HCT116 (cell line): Measurements from ENCODE around the gene GMEB2. TPM values are rescaled to one million over a fixed set of nuclear protein-coding genes. Genes with fewer than 3 reads are reported as not detected.
"Not testable (repeated sequence)": the region's sequence is repeated elsewhere in the genome, so short reads cannot be mapped to it uniquely, and the experiment has no call there.

Source experiments
- ATAC-seq: fragments of 200-7000 bp; cut with Tn5 transposase; 2 replicates; pipeline ENCODE4 v1.9.1; 2020; ENCODE audit warnings: mild to moderate bottlenecking, moderate library complexity
- BruUV-seq: library from RNA; stranded (reverse); fragments of 400-500 nt; replicated peaks from 2 replicates; lab custom pipeline; 2021; lab: Mats Ljungman, UMichigan
- CTCF ChIA-PET: fragments of 300-600 bp; sonication (Branson Sonifier 250); formaldehyde crosslinking; loops from one replicate; lab custom pipeline; 2021; ENCODE audit warnings: antibody characterized with exemption; lab: Charles Lee
- POLR2A ChIA-PET: fragments of 300-600, 350-600 bp; sonication (Branson Sonifier 250); formaldehyde crosslinking; loops from one replicate; lab custom pipeline; 2021; ENCODE audit warnings: antibody characterized with exemption; lab: Charles Lee
- RAD21 ChIA-PET, 2 experiments: fragments of 300-600 bp; sonication (Branson Sonifier 250); formaldehyde crosslinking; loops; one replicate each; lab custom pipeline; 2023; ENCODE audit warnings: low total read pairs in 2 of 2; ENCODE audit not compliant: uncharacterized antibody in 2 of 2, unreplicated experiment in 2 of 2, low non-redundant PET in 1 of 2; lab: Charles Lee
- DNase-seq: peaks from one replicate; pipeline ENCODE4 v3.0.0-alpha.2; 2010; ENCODE audit warnings: low read depth, low spot score
- H2AFZ ChIP-seq: fragments of 200-600 bp; shearing (Covaris generic), sonication (generic); 2 replicates; pipeline ENCODE4 v1.6.1; 2017; ENCODE audit warnings: low read depth, mixed run types, mixed read lengths, antibody characterized with exemption, low read length; ENCODE audit not compliant: poor library complexity, severe bottlenecking
- H3K27ac ChIP-seq: 2 replicates; pipeline ENCODE4 v1.5.1; 2012; ENCODE audit warnings: low read depth, low read length
- H3K27me3 ChIP-seq: fragments of 200-600 bp; sonication (generic); 2 replicates; pipeline ENCODE4 v1.6.1; 2016; ENCODE audit warnings: mixed run types, low read length, mixed read lengths; ENCODE audit not compliant: insufficient read depth
- H3K36me3 ChIP-seq, 2 experiments: fragments of 200-500 bp in 1 of 2; fragments of 200-600 bp in 1 of 2; sonication (Bioruptor generic) in 1 of 2; sonication (generic) in 1 of 2; 2 replicates each; pipeline versions ENCODE4 v1.5.1 to v1.6.1; 2014 to 2016; ENCODE audit warnings: low read length in 2 of 2, inconsistent platforms in 1 of 2, mixed read lengths in 1 of 2, mixed run types in 1 of 2; ENCODE audit not compliant: insufficient read depth in 2 of 2, control insufficient read depth in 1 of 2
- H3K4me1 ChIP-seq, 2 experiments: fragments of 200-600 bp in 1 of 2; sonication (generic) in 1 of 2; 2 replicates each; pipeline versions ENCODE4 v1.5.1 to v1.6.1; 2012 to 2017; ENCODE audit warnings: low read length in 2 of 2, inconsistent platforms in 1 of 2, mild to moderate bottlenecking in 1 of 2, mixed read lengths in 1 of 2, mixed run types in 1 of 2, moderate library complexity in 1 of 2; ENCODE audit not compliant: insufficient read depth in 2 of 2, control insufficient read depth in 1 of 2
- H3K4me2 ChIP-seq: fragments of 200-600 bp; sonication (generic); 2 replicates; pipeline ENCODE4 v1.6.1; 2017; ENCODE audit warnings: mixed run types, low read length, mixed read lengths
- H3K4me3 ChIP-seq, 2 experiments: fragments of 200-600 bp in 1 of 2; sonication (generic) in 1 of 2; replicated peaks in 1 of 2; 2 replicates each; pipeline ENCODE4 v1.5.1; 2011 to 2016; ENCODE audit warnings: low read length in 2 of 2, control low read depth in 1 of 2, low read depth in 1 of 2, mild to moderate bottlenecking in 1 of 2, mixed read lengths in 1 of 2, mixed run types in 1 of 2
- H3K79me2 ChIP-seq: fragments of 200-600 bp; sonication (generic); 2 replicates; pipeline ENCODE4 v1.6.1; 2017; ENCODE audit warnings: mild to moderate bottlenecking, mixed run types, low read length, moderate library complexity, mixed read lengths; ENCODE audit not compliant: insufficient read depth
- H3K9ac ChIP-seq: fragments of 200-600 bp; sonication (generic); 2 replicates; pipeline ENCODE4 v1.6.1; 2016; ENCODE audit warnings: low read length, mixed read lengths
- H3K9me2 ChIP-seq: fragments of 200-600 bp; sonication (generic), shearing (Covaris generic); 2 replicates; pipeline ENCODE4 v1.6.1; 2017; ENCODE audit warnings: mixed run types, mild to moderate bottlenecking, moderate library complexity; ENCODE audit not compliant: insufficient read depth
- H3K9me3 ChIP-seq, 2 experiments: fragments of 200-500 bp in 1 of 2; fragments of 200-600 bp in 1 of 2; sonication (Bioruptor generic) in 1 of 2; sonication (generic) in 1 of 2; 2 replicates each; pipeline ENCODE4 v1.6.1; 2014 to 2017; ENCODE audit warnings: low read length in 2 of 2, mixed read lengths in 2 of 2, inconsistent platforms in 1 of 2, low read depth in 1 of 2, mild to moderate bottlenecking in 1 of 2, mixed run types in 1 of 2, moderate library complexity in 1 of 2; ENCODE audit not compliant: control insufficient read depth in 1 of 2, insufficient read depth in 1 of 2
- H4K20me1 ChIP-seq: fragments of 200-600 bp; sonication (generic), shearing (Covaris generic); 2 replicates; pipeline ENCODE4 v1.6.1; 2017; ENCODE audit warnings: mixed run types, mild to moderate bottlenecking, moderate library complexity; ENCODE audit not compliant: insufficient read depth
- CBX3 ChIP-seq: IDR thresholded peaks from 2 replicates; pipeline ENCODE4 v1.6.1; 2012; ENCODE audit warnings: low read depth
- ELF1 ChIP-seq: IDR thresholded peaks from 2 replicates; pipeline ENCODE4 v1.6.1; 2012; ENCODE audit warnings: low read depth, borderline replicate concordance
- FOSL1 ChIP-seq: IDR thresholded peaks from 2 replicates; pipeline ENCODE4 v1.6.1; 2012; ENCODE audit warnings: low read depth
- POLR2AphosphoS5 ChIP-seq: IDR thresholded peaks from 2 replicates; pipeline ENCODE4 v1.6.1; 2011; ENCODE audit warnings: mild to moderate bottlenecking, low read depth, low read length, moderate library complexity
- SIN3A ChIP-seq: IDR thresholded peaks from 2 replicates; pipeline ENCODE4 v1.6.1; 2012; ENCODE audit warnings: low read depth
- ZFX ChIP-seq: fragments of 450-650 bp; IDR thresholded peaks from 2 replicates; pipeline ENCODE4 v1.6.1; 2017
- intact Hi-C: fragments of 100-400 bp; cut with micrococcal nuclease; formaldehyde crosslinking; loops from 2 replicates; pipeline ENCODE4 v1.10.0; 2022
- total RNA-seq: library from RNA; stranded (reverse); gene quantifications from one replicate; pipeline ENCODE4 v1.2.1, GENCODE V29; 2021; ENCODE audit not compliant: unreplicated experiment
- TF ChIP-seq, protein P1 (sequence below): IDR thresholded peaks from 2 replicates; pipeline ENCODE4 v1.6.1; 2012; ENCODE audit warnings: low read depth

GMEB2 gene
- total RNA-seq, 1 experiment from 2014 or later: 13.9 TPM

DNA sequence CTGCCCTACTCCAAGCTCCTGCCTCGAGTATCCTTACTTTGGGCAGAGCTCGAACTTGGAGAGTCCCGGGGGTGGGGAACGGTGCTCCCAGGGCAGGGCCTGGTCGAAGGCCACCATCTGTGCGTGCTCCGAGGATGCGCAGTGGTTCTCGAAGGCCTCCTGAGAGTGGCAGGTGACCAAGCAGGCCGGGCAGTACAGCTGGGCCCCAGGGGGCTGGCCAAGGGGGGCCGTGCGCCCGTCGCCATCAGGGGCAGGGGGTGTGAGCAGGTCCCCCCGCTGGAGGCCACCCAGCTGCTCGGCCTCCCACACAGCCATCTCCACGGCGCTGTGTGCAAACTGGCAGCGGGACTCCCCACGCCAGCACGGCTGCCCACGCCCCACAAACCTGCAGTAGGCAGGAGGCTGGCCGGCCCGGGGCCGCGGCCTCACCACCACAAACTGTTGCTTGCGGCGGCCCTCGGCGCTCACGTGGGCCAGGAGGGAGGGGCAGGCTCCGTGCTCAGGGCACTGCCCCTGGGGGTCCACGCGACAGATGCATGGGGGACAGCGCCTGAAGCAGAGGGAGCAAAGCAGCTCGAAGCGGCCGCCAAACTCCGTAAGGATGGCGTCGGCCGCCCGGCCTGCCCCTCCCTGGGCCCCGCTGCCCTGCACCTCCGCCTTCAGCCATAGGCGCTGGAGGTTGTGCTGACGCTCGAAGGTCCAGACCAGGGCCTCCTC lies 54.7 kb downstream of the GMEB2 start:
- H3K27ac ChIP-seq: peak overlapping the region; percentile 10; the same call in 1 of the 2 replicates
- H3K9me2 ChIP-seq: no peaks in the 10 kb centered on the region
- H3K4me1 ChIP-seq: peaks cover 12 to 27% of the 10 kb centered on the region in 2 experiments
- intact Hi-C loops: loop anchor here (2.0 to 10.0 kb wide), 2 partner anchors 33 to 53 kb away; partner anchors contain the start of gene GMEB2
- H3K9me3 ChIP-seq: no peaks in the 10 kb centered on the region
- H2AFZ ChIP-seq: no peak overlapping the region
- ChIA-PET POLR2A (interaction anchor here (0.7 kb wide), 1 partner anchor 109 kb away, joined by 6 read pairs; no protein-coding TSS in a partner anchor), CTCF (interaction anchor here (0.8 to 3.0 kb wide), 3 partner anchors 34 to 402 kb away, joined by 3 to 24 read pairs (median 5); partner anchors contain the start of gene PTK6), RAD21 (no interaction called here)
- no peak overlapping the region for H3K9ac ChIP-seq
- no peaks in the 10 kb centered on the region for H4K20me1 ChIP-seq
- ATAC-seq (no peak), DNase-seq (no peak)
- no peak overlapping the region for H3K4me3 ChIP-seq
- peaks cover 4% of the 10 kb centered on the region; the same call in 1 of the 2 replicates for H3K79me2 ChIP-seq
- no peak overlapping the region for H3K4me2 ChIP-seq
- no peaks in the 10 kb centered on the region for H3K36me3 ChIP-seq
- no TSS peak for BruUV-seq
- no peaks in the 10 kb centered on the region for H3K27me3 ChIP-seq
- TF ChIP-seq POLR2AphosphoS5 (no peak), ELF1 (no peak), ZFX (no peak), FOSL1 (no peak), SIN3A (no peak), CBX3 (no peak)
- TF ChIP-seq, protein P1, sequence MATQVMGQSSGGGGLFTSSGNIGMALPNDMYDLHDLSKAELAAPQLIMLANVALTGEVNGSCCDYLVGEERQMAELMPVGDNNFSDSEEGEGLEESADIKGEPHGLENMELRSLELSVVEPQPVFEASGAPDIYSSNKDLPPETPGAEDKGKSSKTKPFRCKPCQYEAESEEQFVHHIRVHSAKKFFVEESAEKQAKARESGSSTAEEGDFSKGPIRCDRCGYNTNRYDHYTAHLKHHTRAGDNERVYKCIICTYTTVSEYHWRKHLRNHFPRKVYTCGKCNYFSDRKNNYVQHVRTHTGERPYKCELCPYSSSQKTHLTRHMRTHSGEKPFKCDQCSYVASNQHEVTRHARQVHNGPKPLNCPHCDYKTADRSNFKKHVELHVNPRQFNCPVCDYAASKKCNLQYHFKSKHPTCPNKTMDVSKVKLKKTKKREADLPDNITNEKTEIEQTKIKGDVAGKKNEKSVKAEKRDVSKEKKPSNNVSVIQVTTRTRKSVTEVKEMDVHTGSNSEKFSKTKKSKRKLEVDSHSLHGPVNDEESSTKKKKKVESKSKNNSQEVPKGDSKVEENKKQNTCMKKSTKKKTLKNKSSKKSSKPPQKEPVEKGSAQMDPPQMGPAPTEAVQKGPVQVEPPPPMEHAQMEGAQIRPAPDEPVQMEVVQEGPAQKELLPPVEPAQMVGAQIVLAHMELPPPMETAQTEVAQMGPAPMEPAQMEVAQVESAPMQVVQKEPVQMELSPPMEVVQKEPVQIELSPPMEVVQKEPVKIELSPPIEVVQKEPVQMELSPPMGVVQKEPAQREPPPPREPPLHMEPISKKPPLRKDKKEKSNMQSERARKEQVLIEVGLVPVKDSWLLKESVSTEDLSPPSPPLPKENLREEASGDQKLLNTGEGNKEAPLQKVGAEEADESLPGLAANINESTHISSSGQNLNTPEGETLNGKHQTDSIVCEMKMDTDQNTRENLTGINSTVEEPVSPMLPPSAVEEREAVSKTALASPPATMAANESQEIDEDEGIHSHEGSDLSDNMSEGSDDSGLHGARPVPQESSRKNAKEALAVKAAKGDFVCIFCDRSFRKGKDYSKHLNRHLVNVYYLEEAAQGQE: no peak
- TF ChIP-seq, all 23 proteins: peak for 0

DNA sequence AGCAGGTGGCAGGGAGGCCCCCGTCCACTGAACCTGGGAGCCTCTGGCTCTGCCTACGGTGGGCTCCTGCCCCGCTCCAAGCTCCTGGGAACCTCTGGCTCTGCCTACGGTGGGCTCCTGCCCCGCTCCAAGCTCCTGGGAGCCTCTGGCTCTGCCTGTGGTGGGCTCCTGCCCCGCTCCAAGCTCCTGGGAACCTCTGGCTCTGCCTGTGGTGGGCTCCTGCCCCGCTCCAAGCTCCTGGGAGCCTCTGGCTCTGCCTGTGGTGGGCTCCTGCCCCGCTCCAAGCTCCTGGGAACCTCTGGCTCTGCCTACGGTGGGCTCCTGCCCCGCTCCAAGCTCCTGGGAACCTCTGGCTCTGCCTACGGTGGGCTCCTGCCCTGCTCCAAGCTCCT lies 55.8 kb downstream of the GMEB2 start:
- peaks cover 12 to 27% of the 10 kb centered on the region in 2 experiments for H3K4me1 ChIP-seq
- H3K9me2 ChIP-seq, H3K36me3 ChIP-seq, H3K27me3 ChIP-seq, H3K4me3 ChIP-seq, H3K9me3 ChIP-seq, RAD21 ChIA-PET, BruUV-seq, DNase-seq, H3K79me2 ChIP-seq, H3K27ac ChIP-seq, POLR2A ChIA-PET, CTCF ChIA-PET, H3K4me2 ChIP-seq, H4K20me1 ChIP-seq, H3K9ac ChIP-seq, ATAC-seq, H2AFZ ChIP-seq: not testable (repeated sequence)
- intact Hi-C loops: loop anchor here (10.0 kb wide), 1 partner anchor 54 kb away; the partner anchor contains the start of gene GMEB2
